ENCODE results near the gene SUSD4. TPM values are rescaled to one million over a fixed set of nuclear protein-coding genes. Genes with fewer than 3 reads are reported as not detected.

The SUSD4 gene
- total and polyA plus RNA-seq, 2 of the 8 experiments (the other 6 are each of a cell fraction or from before 2014, with no cell fraction given): 3.9 to 5.2 TPM

GRCh38 chr1:223289621-223290020 is 74.4 kb downstream of the SUSD4 start:
- H2BK20ac ChIP-seq (ENCODE audit: low read length): no peak overlapping the region
- no peak overlapping the region for H3K4me2 ChIP-seq (ENCODE audit: insufficient read depth in 1 of 2, low read depth in 2 of 2, low read length in 2 of 2)
- H3K56ac ChIP-seq (replicated peaks; ENCODE audit: insufficient read length, low read depth, low read length): no peak overlapping the region
- no peaks in the 10 kb centered on the region for H3K4me1 ChIP-seq (replicated peaks in 1 of 4; ENCODE audit: control insufficient read depth in 3 of 4, insufficient read depth in 4 of 4, low read length in 3 of 4)
- no peaks in the 10 kb centered on the region for H3K23me2 ChIP-seq (ENCODE audit: low read depth, low read length)
- H3K4me3 ChIP-seq (ENCODE audit: extremely low read depth in 1 of 4, insufficient read depth in 2 of 4, low read depth in 3 of 4, low read length in 4 of 4): no peak overlapping the region
- no peak overlapping the region for H2AK5ac ChIP-seq (ENCODE audit: low read depth, low read length)
- no peaks in the 10 kb centered on the region for H3K36me3 ChIP-seq (ENCODE audit: control insufficient read depth in 2 of 4, insufficient read depth in 4 of 4, low read length in 3 of 4)
- H3K18ac ChIP-seq (ENCODE audit: extremely low read depth, low read length): no peak overlapping the region
- DNase-seq (ENCODE audit: low read depth in 1 of 2, low spot score in 2 of 2) (no peak), FAIRE-seq (no peak)
- H4K20me1 ChIP-seq (replicated peaks in 1 of 2; ENCODE audit: control insufficient read depth in 1 of 2, insufficient read depth in 2 of 2, low read length in 2 of 2): no peaks in the 10 kb centered on the region
- no peaks in the 10 kb centered on the region for H3K27me3 ChIP-seq (replicated peaks in 1 of 4; ENCODE audit: control insufficient read depth in 3 of 4, extremely low read depth in 1 of 4, insufficient read depth in 3 of 4, low read length in 3 of 4)
- ChIA-PET CTCF (ENCODE audit: partially characterized antibody) (interaction anchor here (0.7 kb wide), 1 partner anchor 166 kb away, joined by 3 read pairs; no protein-coding TSS in a partner anchor), POLR2A (ENCODE audit: partially characterized antibody) (no interaction called here)
- no peak overlapping the region for H3K23ac ChIP-seq (ENCODE audit: insufficient read length)
- H2BK15ac ChIP-seq (ENCODE audit: low read length): no peak overlapping the region
- H2BK120ac ChIP-seq (replicated peaks; ENCODE audit: low read depth, low read length): no peak overlapping the region
- no peak overlapping the region for H2BK5ac ChIP-seq (ENCODE audit: low read depth, low read length)
- no peak overlapping the region for H3K4ac ChIP-seq (replicated peaks; ENCODE audit: insufficient read length, low read depth, low read length)
- H4K5ac ChIP-seq (ENCODE audit: insufficient read length, low read depth, low read length): no peak overlapping the region
- WGBS, 2 experiments (ENCODE audit: extremely low coverage in 1 of 2, insufficient coverage in 1 of 2, insufficient read length in 1 of 2, insufficient replicate concordance in 2 of 2, low coverage in 1 of 2, low lambda C conversion rate in 2 of 2, missing lambda C conversion rate in 1 of 2): 84% methylated on average over 3 of the region's 3 CpGs; no CpG with 5 or more reads in 1 of the 2 experiments
- no peak overlapping the region for H2AFZ ChIP-seq (ENCODE audit: low read length)
- H3K79me2 ChIP-seq (ENCODE audit: control insufficient read depth in 1 of 2, insufficient read depth in 2 of 2, low read length in 2 of 2): no peaks in the 10 kb centered on the region
- H3K9ac ChIP-seq (replicated peaks in 1 of 4; ENCODE audit: extremely low read depth in 1 of 4, low read depth in 3 of 4, low read length in 3 of 4): no peak overlapping the region
- no peaks in the 10 kb centered on the region for H3K9me3 ChIP-seq (ENCODE audit: insufficient read depth in 2 of 2, low read depth in 1 of 2, low read length in 1 of 2)
- no peak overlapping the region for H3K14ac ChIP-seq (ENCODE audit: insufficient read length)
- no peak overlapping the region for H3K27ac ChIP-seq (ENCODE audit: low read depth, low read length)
- no peak overlapping the region for H2BK12ac ChIP-seq (ENCODE audit: low read depth, low read length)
- no peaks in the 10 kb centered on the region for H3K79me1 ChIP-seq (ENCODE audit: low read depth, low read length)
- H4K8ac ChIP-seq (ENCODE audit: extremely low read depth, insufficient read depth, low read length): no peak overlapping the region
- TF ChIP-seq NANOG (IDR thresholded peaks at IDR 0.05; ENCODE audit: insufficient read depth, low read depth, low read length, poor library complexity, severe bottlenecking) (no peak), ASH2L (IDR thresholded peaks at IDR 0.05; ENCODE audit: low read length) (no peak), RNF2 (IDR thresholded peaks at IDR 0.05; ENCODE audit: borderline replicate concordance, low read depth, low read length, missing control alignments, poor library complexity, severe bottlenecking) (no peak), CREB1 (IDR thresholded peaks at IDR 0.05) (no peak), KDM5A (IDR thresholded peaks at IDR 0.05; ENCODE audit: low read length) (no peak), SAP30 (IDR thresholded peaks at IDR 0.05; ENCODE audit: insufficient read depth, insufficient replicate concordance, low read length) (no peak), TBP (IDR thresholded peaks at IDR 0.05; ENCODE audit: low read depth, low read length) (no peak), CEBPB (IDR thresholded peaks at IDR 0.05; ENCODE audit: low read depth, low read length) (no peak), PHF8 (conservative IDR thresholded peaks at IDR 0.05; ENCODE audit: low read depth, low read length) (no peak), SIRT6 (IDR thresholded peaks at IDR 0.05; ENCODE audit: low read length) (no peak), HDAC2 (IDR thresholded peaks at IDR 0.05; ENCODE audit: borderline replicate concordance in 1 of 2, low read depth in 2 of 2, low read length in 2 of 2) (no peak), JUND (IDR thresholded peaks at IDR 0.05; ENCODE audit: low read length) (no peak), MAX (IDR thresholded peaks at IDR 0.05) (no peak), CHD2 (IDR thresholded peaks at IDR 0.05; ENCODE audit: low read length) (no peak)
- H4K91ac ChIP-seq (replicated peaks; ENCODE audit: insufficient read length, low read length): no peak overlapping the region

All from H1 (cell line).